GM18868 (cell line): ENCODE results near the gene PHKA1.
"Not testable (repeated sequence)": the region's sequence is repeated elsewhere in the genome, so short reads cannot be mapped to it uniquely, and the experiment has no call there.

Source experiments
- ATAC-seq: cut with Tn5 transposase; IDR thresholded peaks from one replicate; pipeline ENCODE4 v1.9.1; 2021; ENCODE audit warnings: mild to moderate bottlenecking, moderate library complexity; ENCODE audit not compliant: unreplicated experiment

The PHKA1 gene

GRCh38 chrX:72573158-72573511, 141.0 kb downstream of the PHKA1 start:
- ATAC-seq: peak; percentile 29

DNA sequence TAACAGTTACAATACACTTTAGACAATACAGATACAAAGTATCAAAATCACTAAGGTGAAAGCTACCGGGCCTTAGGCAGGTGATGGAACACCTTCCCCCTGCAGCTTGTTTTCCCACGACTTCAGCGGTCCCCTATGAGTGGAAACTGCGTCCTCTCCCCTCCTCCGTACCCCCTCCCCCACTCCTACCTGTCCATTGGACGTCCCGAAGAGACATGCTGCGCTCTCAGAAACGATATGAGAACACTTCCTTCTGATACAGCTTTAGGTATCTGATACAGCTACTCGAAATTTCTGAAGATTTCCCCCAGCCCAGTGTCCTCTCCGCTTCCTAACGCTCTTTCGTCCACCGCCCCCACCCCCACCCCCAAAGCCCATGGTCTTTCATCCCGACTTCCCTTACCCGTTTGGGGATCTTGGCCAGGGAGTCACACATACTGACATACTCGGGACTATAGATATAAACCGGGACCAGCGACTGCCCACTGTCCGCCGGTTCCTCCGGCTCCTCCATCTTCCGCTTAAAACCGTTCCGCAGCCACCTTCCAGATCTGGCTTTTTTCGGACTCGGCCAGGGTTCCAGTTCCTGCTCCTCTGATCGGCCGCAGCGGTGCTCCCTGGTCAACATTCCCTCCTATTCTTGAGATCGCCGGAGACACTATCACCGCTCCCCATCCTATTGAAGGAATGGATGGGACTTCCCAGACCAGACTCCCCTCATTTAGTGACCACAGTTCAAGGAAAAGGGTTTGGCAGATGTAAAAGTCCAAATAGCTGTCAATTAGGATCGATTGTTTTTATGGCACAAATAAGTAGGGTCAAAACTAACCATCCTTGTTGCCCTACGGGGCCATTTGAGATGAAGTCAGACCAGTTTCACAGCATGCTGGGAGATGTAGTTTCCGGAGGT, 141.6 kb downstream of the PHKA1 start, which contains the start of gene HDAC8:
TSS of gene HDAC8 (minus strand) at position 596 of the 910 bp plus-strand sequence. CDS start at position 514, 82 bp downstream.
- peak; percentile 99 for ATAC-seq

DNA sequence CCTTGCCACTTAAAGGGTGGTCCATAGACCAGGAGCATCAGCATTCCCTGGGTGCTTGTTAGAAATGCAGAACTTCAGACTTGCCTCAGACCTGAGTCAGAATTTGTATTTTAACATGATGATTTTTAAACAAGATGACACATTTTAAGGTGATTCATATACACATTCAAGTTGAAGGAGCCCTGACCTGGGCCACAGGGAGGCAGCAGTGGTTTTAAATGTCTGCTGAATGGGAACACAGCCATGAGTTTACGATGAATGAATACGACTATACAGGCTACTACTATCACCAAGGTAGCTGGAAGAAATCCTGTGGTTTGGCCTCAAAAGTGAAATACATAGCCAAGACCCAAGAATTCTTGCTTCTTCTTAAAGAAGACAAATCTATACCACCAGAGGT, 144.3 kb downstream of the PHKA1 start:
- ATAC-seq: no peak

DNA sequence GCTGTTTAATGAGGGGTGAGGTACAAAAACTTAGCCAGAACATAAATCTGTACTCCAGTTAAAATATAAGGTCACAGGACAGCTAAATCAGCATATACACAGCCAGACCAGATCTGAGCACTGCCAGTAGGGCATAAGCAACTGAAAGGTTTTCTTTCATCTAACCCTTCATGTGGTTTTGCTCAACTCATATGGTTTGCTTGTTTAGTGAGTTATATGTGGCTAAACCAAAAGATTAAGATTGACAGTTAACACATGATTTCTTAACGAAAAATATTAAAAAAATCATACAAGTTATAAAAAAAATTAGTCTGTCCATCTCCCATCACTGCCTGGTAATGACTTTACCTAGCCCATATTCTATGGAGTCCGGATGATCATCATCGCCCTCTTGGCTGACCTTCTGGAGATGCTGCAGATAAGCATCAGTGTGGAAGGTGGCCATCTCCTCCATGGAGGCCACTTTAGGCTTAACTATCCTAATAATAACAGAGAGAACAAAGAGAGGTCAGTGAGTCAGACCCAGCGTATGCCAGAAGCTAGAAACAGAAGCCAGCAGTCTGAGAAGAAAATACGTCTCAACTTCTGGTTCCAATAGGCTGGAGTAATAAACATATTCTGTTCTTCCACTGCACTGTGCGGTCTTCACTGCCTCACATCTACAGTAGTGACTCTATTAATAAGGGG, 145.6 kb downstream of the PHKA1 start:
- ATAC-seq: no peak

DNA sequence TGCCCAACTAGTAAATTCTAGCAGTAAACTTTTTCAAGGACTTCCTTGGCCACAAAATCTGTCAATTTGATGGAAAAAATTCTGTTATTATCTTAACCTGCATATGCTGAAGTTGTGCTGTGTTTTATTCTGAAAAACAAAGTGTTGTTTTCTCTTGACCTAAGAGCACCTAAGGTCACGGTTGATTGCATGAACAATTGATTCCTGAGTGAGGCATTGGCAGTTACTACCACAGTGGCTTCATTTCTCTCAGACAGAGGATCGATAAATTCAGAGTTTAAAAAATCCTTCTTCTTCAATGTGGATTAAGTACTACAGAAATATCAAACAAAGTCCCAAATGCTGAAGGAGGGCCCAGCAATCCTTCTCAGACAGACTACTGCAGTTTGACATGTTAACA, 147.7 kb downstream of the PHKA1 start:
- no peak for ATAC-seq

- ATAC-seq: not testable (repeated sequence)
These were observed 154.5 kb downstream of the PHKA1 start for GRCh38 chrX:72559655-72560054.

DNA sequence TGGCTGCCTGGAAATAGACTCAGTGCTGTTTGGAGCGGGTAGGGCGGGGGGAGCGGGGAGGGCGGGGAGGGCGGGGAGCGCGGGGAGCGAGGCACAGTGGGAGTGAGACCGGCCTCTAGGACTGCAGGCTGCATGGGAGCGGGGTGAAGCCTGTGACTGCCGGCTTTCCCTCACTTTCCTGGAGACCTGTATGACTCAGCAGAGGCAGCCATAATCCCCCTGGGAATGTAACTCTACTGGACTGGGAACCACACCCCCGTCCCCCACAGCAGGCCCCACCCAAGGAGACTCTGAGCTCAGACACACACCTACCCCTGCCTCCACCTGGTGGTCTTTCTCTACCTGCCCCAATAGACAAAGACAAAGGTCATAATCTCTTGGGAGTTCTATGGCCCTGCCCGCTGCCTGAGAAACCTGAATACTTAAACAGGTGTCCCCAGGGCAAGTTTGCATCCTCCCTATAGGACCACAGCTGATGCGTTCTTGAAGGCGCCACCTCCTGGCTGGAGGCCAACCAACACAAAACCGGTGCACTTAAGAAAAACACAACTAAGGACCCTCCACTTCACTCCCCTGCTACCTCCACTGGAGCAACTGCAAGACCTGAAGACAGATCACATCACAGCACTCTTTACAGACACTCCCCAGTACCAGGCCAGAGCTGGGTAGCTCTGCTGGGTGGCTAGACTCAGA, 159.5 kb downstream of the PHKA1 start:
- no peak for ATAC-seq

- ATAC-seq: not testable (repeated sequence)
These were observed 161.7 kb downstream of the PHKA1 start for GRCh38 chrX:72552443-72552842.

- ATAC-seq: no peak
These were observed 168.1 kb downstream of the PHKA1 start for GRCh38 chrX:72545990-72546389.

DNA sequence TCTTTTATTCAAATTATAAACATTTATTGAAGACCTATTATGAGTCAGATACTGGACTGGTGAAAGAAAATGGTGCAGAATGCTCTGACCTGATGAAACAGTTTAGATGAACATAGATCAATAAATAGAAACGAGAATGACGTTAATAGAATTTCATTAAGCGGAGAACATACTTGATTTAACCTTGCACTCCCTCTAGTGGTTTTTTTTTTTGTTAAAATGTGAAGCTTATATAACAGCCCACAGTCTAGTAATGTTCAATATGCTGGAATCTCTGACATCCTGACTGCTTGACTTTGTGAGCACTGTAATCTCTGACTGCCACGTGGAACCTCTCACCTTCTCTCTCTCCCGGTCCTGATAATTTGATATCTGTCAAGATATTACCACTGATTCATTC, 173.8 kb downstream of the PHKA1 start:
- ATAC-seq: peak; percentile 40

DNA sequence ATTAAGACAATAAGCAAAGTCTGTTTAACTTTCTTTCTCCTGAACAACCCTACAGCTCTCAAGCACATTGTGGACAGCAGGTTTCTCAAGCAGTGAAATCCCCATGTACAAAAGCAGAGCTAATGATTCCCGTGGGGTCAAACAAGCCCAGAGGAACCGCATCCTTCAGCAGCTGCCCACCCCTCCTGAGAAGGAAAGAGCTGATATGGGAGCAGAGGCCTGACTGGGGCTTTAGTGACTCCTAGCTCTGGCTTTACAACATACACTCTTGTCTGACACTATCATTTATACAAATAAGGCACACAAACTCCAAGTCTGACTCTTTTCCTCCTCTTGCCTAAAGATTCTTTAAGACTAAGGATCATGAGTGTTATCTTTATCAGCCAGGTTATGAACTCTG, 174.3 kb downstream of the PHKA1 start:
- no peak for ATAC-seq

GRCh38 chrX:72536542-72536941, 177.6 kb downstream of the PHKA1 start:
- no peak for ATAC-seq

DNA sequence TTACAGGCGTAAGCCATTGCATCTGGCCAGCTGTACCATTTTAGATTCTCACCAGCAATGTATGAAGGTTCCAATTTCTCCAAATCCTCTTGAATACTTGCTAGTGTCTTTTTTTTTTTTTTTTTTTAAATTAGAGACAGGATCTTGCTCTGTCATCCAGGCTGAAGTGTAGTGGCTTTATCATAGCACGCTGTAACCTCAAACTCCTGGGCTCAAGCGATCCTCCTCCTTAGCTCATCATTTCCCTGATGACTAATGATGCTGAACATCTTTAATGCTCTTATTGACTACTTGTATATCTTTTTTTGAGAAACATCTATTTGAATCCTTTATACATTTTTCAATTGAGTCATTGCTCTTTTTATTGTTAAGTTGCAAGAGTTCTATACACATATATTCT, 181.7 kb downstream of the PHKA1 start:
- no peak for ATAC-seq
